ENCODE results near the gene SELENON.

DNA sequence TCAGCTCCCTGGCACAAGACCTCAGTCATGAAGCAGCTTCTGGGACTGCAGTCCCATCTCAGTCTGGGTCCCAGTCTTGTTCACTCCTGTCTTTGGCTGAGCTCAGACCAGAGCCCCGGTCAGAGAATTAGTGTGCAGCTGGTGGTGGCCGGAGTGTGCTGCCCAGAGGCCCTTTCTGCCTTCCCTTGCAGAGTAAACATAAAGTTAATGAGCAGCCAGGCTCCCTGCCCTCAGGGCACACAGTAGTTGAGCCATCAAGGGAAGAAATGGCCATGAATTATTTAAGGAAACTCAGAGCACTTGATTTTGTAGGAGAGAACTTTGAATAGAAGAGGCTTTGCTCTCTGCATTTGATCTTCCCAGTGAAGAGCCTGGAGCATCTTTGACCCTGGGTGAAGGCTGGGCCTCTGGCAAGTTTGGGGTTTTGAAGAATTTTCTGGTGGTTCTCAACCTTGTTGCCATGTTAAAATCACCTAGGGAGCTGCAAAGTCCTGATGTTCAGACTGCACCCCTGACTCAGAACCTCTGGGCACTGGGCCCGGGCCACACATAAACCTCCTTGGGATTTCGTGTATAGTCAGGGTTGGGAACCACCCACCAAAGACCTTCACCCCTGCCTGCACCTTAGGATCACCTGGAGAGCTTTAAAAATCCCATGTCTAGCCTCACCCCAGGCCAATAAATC lies 26.4 kb upstream of the SELENON start:
- TF ChIP-seq, protein P1, sequence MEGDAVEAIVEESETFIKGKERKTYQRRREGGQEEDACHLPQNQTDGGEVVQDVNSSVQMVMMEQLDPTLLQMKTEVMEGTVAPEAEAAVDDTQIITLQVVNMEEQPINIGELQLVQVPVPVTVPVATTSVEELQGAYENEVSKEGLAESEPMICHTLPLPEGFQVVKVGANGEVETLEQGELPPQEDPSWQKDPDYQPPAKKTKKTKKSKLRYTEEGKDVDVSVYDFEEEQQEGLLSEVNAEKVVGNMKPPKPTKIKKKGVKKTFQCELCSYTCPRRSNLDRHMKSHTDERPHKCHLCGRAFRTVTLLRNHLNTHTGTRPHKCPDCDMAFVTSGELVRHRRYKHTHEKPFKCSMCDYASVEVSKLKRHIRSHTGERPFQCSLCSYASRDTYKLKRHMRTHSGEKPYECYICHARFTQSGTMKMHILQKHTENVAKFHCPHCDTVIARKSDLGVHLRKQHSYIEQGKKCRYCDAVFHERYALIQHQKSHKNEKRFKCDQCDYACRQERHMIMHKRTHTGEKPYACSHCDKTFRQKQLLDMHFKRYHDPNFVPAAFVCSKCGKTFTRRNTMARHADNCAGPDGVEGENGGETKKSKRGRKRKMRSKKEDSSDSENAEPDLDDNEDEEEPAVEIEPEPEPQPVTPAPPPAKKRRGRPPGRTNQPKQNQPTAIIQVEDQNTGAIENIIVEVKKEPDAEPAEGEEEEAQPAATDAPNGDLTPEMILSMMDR (IDR thresholded peaks at IDR 0.05): no peak
- no peak for TF ChIP-seq EZH2 (IDR thresholded peaks at IDR 0.05)
